GM18499 (cell line): ENCODE data around the gene CENPB.

ENCODE experiments used
- ATAC-seq: cut with Tn5 transposase; IDR thresholded peaks from one replicate; pipeline ENCODE4 v1.9.1; 2021; ENCODE audit warnings: moderate number of reproducible peaks; ENCODE audit not compliant: insufficient read depth, unreplicated experiment

The CENPB gene

GRCh38 chr20:3771552-3772058, 14.9 kb downstream of the CENPB start:
- no peak for ATAC-seq

- no peak for ATAC-seq
Measured at GRCh38 chr20:3768342-3769130, 18.0 kb downstream of the CENPB start.

- ATAC-seq = peak; percentile 84
Measured at GRCh38 chr20:3767427-3768341, 18.9 kb downstream of the CENPB start, which contains the start of gene ADISSP. ADISSP (minus strand) TSS chr20:3767753; CDS start chr20:3760100, 7,653 bp downstream.

GRCh38 chr20:3767110-3767426, 19.5 kb downstream of the CENPB start:
- ATAC-seq = no peak

GRCh38 chr20:3766422-3767109, 20.0 kb downstream of the CENPB start:
- ATAC-seq = no peak

- no peak for ATAC-seq
Measured at GRCh38 chr20:3765171-3765882, 21.2 kb downstream of the CENPB start.

GRCh38 chr20:3764659-3765058, 21.9 kb downstream of the CENPB start:
- ATAC-seq = no peak

- no peak for ATAC-seq
Measured at GRCh38 chr20:3763671-3764601, 22.6 kb downstream of the CENPB start.

- no peak for ATAC-seq
Measured at GRCh38 chr20:3760655-3761348, 25.7 kb downstream of the CENPB start.

- ATAC-seq = no peak
Measured at GRCh38 chr20:3759884-3760283, 26.7 kb downstream of the CENPB start.

- ATAC-seq = no peak
Measured at GRCh38 chr20:3759316-3759823, 27.2 kb downstream of the CENPB start.

GRCh38 chr20:3758566-3758965, 28.0 kb downstream of the CENPB start:
- no peak for ATAC-seq

GRCh38 chr20:3757268-3757667, 29.3 kb downstream of the CENPB start:
- ATAC-seq = no peak

GRCh38 chr20:3755814-3756480, 30.6 kb downstream of the CENPB start:
- ATAC-seq = no peak

GRCh38 chr20:3755269-3755668, 31.3 kb downstream of the CENPB start:
- ATAC-seq = no peak

- no peak for ATAC-seq
Measured at GRCh38 chr20:3754276-3754630, 32.3 kb downstream of the CENPB start.

GRCh38 chr20:3753501-3754275, 32.9 kb downstream of the CENPB start:
- ATAC-seq = no peak
